CD1c-positive myeloid dendritic cell (primary cell): Measurements from ENCODE around the gene DDX53.

Experiments used
- DNase-seq: peaks from one replicate; pipeline ENCODE4 v3.0.0-alpha.2; 2016; ENCODE audit errors: extremely low spot score

Gene DDX53

GRCh38 chrX:22999696-23000223, at the start of gene DDX53:
TSS of gene DDX53 (plus strand) at chrX:22999960. CDS start at chrX:23000058, 98 bp downstream.
- DNase-seq: no peak

DNA sequence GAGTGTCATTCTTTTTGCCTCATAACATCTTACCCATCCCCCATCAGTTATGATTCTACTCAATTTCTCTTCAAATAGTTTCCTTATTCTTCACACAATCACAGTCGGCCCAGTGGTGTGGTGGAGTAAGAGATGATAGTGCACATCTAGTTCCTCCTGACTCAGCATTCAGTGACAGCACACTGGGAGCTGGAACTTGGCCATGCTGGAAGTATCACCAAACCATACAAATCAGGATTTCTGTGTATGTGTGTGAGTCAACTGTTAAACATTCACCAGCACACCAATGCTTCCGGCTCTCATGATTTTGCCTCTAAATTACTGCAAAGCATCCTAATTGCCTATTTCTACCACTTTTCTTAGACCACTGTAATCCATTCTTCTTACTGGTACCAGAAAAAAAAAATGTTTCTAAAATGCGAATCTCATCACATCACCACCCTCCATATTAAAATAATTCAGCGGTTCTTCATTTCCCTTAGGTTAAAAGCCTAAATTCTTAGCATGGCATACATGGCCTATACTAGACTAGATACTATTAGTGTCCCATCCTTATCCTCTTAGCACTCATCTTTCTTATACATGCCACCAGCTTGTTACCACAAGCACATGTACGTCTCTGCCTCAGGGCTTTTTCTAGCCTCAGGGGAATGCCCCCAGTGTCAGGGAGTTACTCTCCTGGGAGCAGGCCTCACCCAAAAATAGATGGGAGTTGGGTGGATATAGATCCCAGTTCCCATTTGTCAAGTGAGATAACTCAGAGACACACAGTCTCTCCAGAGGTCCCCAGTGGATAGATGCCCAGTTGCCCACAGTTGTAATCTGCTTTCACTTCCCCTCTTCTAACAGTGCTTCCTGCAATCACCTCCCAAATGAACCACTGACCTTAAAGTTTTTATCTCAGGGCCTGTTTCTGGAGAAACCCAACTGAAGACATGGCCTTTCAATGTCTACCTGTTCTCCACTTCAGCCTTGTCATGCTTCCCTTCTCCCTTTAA, 49.2 kb upstream of the DDX53 start:
- DNase-seq: peak; percentile 8

- no peak for DNase-seq
These were observed 47.8 kb upstream of the DDX53 start for GRCh38 chrX:22952010-22952409.

DNA sequence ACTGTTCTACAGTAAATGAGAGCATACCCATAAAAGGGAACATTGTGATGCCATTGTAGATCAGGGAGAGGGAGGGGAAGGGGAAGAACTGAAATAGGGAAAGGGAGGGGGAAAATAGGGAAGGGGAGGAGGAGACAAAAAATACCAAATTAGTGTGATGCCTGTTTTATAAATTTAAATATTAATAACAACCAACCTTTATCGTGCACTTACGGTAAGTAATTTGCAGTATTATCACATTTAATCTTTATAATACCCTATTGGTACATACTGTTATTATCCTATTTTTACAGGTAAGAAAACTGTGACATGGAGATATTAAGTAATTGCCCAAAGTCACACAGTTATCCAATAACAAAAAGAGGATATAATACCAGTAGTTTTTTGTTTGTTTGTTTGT, 41.5 kb upstream of the DDX53 start:
- DNase-seq: no peak

DNA sequence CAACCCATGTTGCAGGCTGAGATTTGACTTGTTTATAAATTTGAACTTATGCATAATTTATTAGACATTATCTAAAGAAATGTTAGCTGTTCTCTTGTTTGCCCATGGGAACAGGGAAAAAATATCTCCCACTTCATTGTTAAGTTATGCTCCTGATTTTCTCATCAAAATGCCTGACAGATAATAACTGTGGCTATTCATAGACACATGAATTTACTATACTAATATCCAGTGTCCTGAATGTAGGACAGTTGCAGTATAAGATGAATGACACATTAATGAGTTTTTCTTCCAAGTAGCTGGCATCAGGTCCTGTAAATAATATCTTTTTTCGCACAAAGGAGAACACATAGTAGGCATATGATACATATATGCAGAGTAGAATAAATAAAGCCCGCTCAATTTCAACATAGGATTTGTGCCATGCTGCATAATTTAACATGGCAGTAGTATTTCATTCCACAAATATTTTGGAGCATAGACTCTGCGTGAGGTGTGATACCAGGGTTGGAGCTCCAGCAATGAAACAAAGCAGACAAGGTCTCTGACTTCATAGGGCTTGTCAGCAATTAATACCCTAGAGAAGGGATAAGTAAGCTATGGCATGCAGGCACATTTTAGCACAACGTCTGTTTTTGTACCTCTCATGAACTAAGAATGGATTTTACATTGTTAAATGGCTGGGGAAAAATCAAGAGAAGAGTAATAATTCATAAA, 40.4 kb upstream of the DDX53 start:
- DNase-seq: no peak

DNA sequence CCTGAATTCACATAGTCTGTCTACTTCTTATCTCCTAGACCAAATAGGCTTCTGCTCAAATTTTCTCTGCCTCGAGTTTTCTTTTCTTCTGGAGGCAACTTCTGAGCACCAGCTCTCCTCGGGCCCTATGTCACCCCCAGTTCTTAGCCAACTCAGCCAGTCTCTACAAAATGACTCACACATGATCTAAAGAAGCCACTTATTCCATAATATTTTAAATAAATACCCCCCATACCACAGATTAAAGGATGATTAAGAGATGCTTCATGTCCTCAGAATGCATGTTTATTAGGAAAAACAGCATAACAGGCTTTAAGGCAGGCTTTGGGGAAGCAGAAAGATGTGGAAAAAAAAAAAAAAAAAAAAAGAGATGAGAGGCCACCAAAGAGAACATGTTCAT, 36.6 kb upstream of the DDX53 start:
- no peak for DNase-seq

- no peak for DNase-seq
These were observed 31.3 kb upstream of the DDX53 start for GRCh38 chrX:22968494-22968893.

DNA sequence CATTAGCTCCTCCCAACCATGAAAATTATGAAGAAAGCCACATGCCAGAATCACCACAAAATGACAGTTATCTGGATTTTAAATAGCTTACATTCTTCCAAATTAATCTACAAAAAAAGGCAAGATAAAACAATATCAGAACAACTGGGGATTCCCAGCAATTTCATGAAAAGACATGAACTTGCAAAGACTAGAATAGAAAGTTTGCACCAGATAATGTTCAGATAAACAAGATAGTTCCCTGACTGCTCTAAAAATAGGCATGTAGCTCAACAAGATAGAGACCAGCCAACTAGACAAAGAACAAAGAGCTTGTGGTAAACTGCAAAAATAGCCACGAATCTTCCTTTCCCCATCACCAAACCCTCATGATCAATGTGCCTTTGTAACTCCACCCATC, 30.3 kb upstream of the DDX53 start:
- no peak for DNase-seq

DNA sequence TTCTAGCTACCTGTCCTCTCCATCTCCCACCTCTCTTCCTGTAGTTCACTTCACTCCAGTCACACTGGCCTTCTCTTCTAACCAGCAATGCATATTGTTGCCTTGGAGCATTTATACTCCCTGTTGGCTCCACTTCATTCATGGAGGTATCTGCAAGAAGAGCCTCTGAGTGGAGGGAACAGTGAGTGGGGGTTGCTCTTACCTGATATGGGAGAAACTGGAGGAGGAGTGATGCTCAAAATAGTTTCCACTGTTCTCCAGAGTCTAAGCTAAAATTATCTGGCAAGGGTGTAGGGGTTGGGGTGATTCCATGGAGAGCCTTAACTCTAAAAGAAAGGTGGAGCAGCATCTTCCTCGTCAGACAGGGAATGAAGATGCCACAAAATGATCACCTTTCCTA, 28.9 kb upstream of the DDX53 start:
- DNase-seq: no peak

GRCh38 chrX:22974616-22975015, 25.1 kb upstream of the DDX53 start:
- DNase-seq: no peak

- DNase-seq: no peak
These were observed 24.0 kb upstream of the DDX53 start for GRCh38 chrX:22975786-22976185.

DNA sequence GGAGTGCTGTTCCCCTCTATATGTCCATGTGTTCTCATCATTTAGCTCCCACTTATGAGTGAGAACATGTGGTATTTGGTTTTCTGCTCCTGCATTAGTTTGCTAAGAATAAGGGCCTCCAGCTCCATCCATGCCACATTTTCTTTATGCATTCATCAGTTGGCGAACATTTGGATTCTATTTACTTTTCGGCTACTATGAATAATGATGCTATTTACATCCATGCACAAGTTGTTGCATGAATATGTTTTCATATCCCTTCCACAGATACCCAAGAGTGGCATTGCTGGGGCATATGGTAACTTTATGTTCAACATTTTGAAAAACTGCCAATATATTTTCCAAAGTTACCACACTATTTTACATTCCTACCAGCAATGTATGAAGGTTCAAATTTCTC, 13.8 kb upstream of the DDX53 start:
- no peak for DNase-seq

GRCh38 chrX:22987452-22987851, 12.3 kb upstream of the DDX53 start:
- no peak for DNase-seq

DNA sequence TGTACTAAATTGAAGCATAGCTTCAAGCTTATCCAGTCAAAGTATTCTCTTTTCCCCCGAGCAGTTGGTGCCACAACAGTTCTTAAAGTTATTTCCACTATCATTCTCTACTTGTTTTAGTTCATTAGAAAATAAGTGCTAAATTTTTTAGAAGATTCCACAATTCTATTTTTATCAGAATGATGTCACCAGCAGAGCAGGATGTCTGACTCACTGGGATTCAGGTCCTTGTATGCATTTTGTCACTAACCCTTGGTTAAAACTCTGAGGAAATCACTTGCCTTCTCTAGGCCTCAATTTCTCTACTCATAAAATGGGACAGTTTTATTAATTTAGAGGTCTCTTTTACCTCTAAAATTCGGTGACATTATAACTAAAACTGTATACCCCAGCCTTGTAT, 3.4 kb downstream of the DDX53 start:
- no peak for DNase-seq

GRCh38 chrX:23008431-23009099, 8.8 kb downstream of the DDX53 start:
- no peak for DNase-seq

- no peak for DNase-seq
These were observed 12.4 kb downstream of the DDX53 start for GRCh38 chrX:23012162-23012561.

GRCh38 chrX:23012636-23013035, 12.9 kb downstream of the DDX53 start:
- no peak for DNase-seq

DNA sequence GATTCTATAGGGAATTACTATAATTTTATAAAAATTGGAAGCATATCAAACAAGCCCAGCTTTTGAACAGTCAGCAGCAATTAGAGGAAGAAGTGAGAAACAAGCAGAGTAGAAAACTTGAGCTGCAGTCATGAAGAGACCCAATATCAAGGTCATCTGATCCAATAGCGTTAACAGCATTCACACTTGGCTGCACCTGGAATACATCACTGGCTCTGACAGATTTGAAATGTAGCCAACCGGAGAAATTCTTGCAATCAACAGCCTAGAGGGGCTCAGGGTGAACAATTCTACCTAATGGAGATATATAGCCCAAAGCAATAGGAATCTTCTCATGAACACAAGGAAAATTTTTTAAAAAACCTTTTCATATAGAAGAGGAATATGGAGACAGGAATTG, 13.6 kb downstream of the DDX53 start:
- no peak for DNase-seq

GRCh38 chrX:23031600-23031999, 31.8 kb downstream of the DDX53 start:
- no peak for DNase-seq

GRCh38 chrX:23035493-23035892, 35.7 kb downstream of the DDX53 start:
- no peak for DNase-seq

- DNase-seq: no peak
These were observed 46.7 kb downstream of the DDX53 start for GRCh38 chrX:23046443-23046842.
